WTC11 (cell line): ENCODE results near the gene LRRN4. TPM values are rescaled to one million over a fixed set of nuclear protein-coding genes. Genes with fewer than 3 reads are reported as not detected.

Experiments
- ATAC-seq: fragments of 200-7000 bp; cut with Tn5 transposase; 2 replicates; pipeline ENCODE4 v1.10.0; 2021; ENCODE audit warnings: mild to moderate bottlenecking, moderate library complexity
- CTCF ChIA-PET: fragments of 300-600 bp; sonication (Branson Sonifier 250); formaldehyde crosslinking; loops from one replicate; lab custom pipeline; 2021; ENCODE audit warnings: antibody characterized with exemption; lab: Charles Lee
- POLR2A ChIA-PET: fragments of 350-600 bp; sonication (Branson Sonifier 250); formaldehyde crosslinking; loops from one replicate; lab custom pipeline; 2021; ENCODE audit warnings: antibody characterized with exemption; lab: Charles Lee
- DNase-seq: peaks from one replicate; pipeline ENCODE4 v3.0.0; 2021; ENCODE audit warnings: low spot score
- H3K27ac Mint-ChIP-seq: 2 replicates; pipeline ENCODE4 v1.8.0; 2021; ENCODE audit warnings: mixed read lengths
- H3K27me3 Mint-ChIP-seq: 2 replicates; pipeline ENCODE4 v1.8.0; 2021; ENCODE audit warnings: low read depth, mild to moderate bottlenecking, moderate library complexity, mixed read lengths
- H3K36me3 Mint-ChIP-seq: 2 replicates; pipeline ENCODE4 v1.8.0; 2021; ENCODE audit warnings: mixed read lengths
- H3K4me1 Mint-ChIP-seq: 2 replicates; pipeline ENCODE4 v1.8.0; 2022; ENCODE audit warnings: mixed read lengths
- H3K4me3 Mint-ChIP-seq: 2 replicates; pipeline ENCODE4 v1.8.0; 2021; ENCODE audit warnings: mild to moderate bottlenecking, moderate library complexity, mixed read lengths
- H3K9me3 Mint-ChIP-seq: 2 replicates; pipeline ENCODE4 v1.8.0; 2021; ENCODE audit warnings: mixed read lengths
- CDX4 ChIP-seq: fragments of 250-450 bp; sonication (Bioruptor Pico); IDR thresholded peaks from 2 replicates; pipeline ENCODE4 v1.9.0; 2021; ENCODE audit warnings: moderate library complexity, mild to moderate bottlenecking, inconsistent platforms, borderline replicate concordance
- CREM ChIP-seq: sonication (generic); formaldehyde crosslinking; IDR thresholded peaks from 2 replicates; pipeline ENCODE4 v1.8.1; 2022; ENCODE audit warnings: mild to moderate bottlenecking, missing genetic modification reagents, moderate library complexity
- ELF4 ChIP-seq: sonication (generic); formaldehyde crosslinking; IDR thresholded peaks from 2 replicates; pipeline ENCODE4 v1.8.1; 2022; ENCODE audit warnings: low read depth, mild to moderate bottlenecking, moderate library complexity, missing genetic modification reagents
- FOXK1 ChIP-seq: sonication (generic); formaldehyde crosslinking; IDR thresholded peaks from 2 replicates; pipeline ENCODE4 v1.8.0; 2022; ENCODE audit warnings: mild to moderate bottlenecking, moderate library complexity, missing genetic modification reagents
- FOXP1 ChIP-seq: sonication (generic); formaldehyde crosslinking; IDR thresholded peaks from 2 replicates; pipeline ENCODE4 v1.8.0; 2022; ENCODE audit warnings: missing genetic modification reagents, mild to moderate bottlenecking, moderate library complexity, borderline replicate concordance
- HMGA2 ChIP-seq: fragments of 250-450 bp; sonication (Bioruptor Pico); IDR thresholded peaks from 2 replicates; pipeline ENCODE4 v1.4.0; 2021; ENCODE audit warnings: mild to moderate bottlenecking, moderate library complexity
- JAZF1 ChIP-seq: fragments of 250-450 bp; sonication (Bioruptor Pico); IDR thresholded peaks from 2 replicates; pipeline ENCODE4 v1.9.0; 2021; ENCODE audit warnings: moderate library complexity, mild to moderate bottlenecking, inconsistent platforms
- MLX ChIP-seq: sonication (generic); formaldehyde crosslinking; IDR thresholded peaks from 2 replicates; pipeline ENCODE4 v1.8.1; 2023; ENCODE audit warnings: mild to moderate bottlenecking, missing genetic modification reagents, moderate library complexity
- NFATC4 ChIP-seq: fragments of 250-450 bp; sonication (Bioruptor Pico); IDR thresholded peaks from 2 replicates; pipeline ENCODE4 v1.9.0; 2021; ENCODE audit warnings: mild to moderate bottlenecking
- NFYB ChIP-seq: sonication (generic); formaldehyde crosslinking; conservative IDR thresholded peaks from 2 replicates; pipeline ENCODE4 v1.8.0; 2022; ENCODE audit warnings: low read depth, missing genetic modification reagents
- PRDM15 ChIP-seq: sonication (generic); formaldehyde crosslinking; IDR thresholded peaks from 2 replicates; pipeline ENCODE4 v1.8.0; 2022; ENCODE audit warnings: missing genetic modification reagents
- RORB ChIP-seq: fragments of 250-450 bp; sonication (Bioruptor Pico); IDR thresholded peaks from 2 replicates; pipeline ENCODE4 v1.9.0; 2021; ENCODE audit warnings: mild to moderate bottlenecking
- SMAD3 ChIP-seq: sonication (generic); formaldehyde crosslinking; IDR thresholded peaks from 2 replicates; pipeline ENCODE4 v1.8.0; 2022; ENCODE audit warnings: missing genetic modification reagents, mild to moderate bottlenecking, borderline replicate concordance
- STAT6 ChIP-seq: sonication (generic); formaldehyde crosslinking; conservative IDR thresholded peaks from 2 replicates; pipeline ENCODE4 v1.8.1; 2023; ENCODE audit warnings: mild to moderate bottlenecking, low read depth, missing genetic modification reagents, moderate library complexity
- ZBTB43 ChIP-seq: sonication (generic); formaldehyde crosslinking; IDR thresholded peaks from 2 replicates; pipeline ENCODE4 v1.8.1; 2023; ENCODE audit warnings: mild to moderate bottlenecking, missing genetic modification reagents
- total RNA-seq: library from RNA; stranded (reverse); gene quantifications from 3 replicates; pipeline ENCODE4 v1.2.3, GENCODE V29; 2021
- TF ChIP-seq, protein P1 (sequence below): sonication (generic); formaldehyde crosslinking; IDR thresholded peaks from 2 replicates; pipeline ENCODE4 v1.8.0; 2023; ENCODE audit warnings: missing genetic modification reagents
- TF ChIP-seq, protein P2 (sequence below): fragments of 250-450 bp; sonication (Bioruptor Pico); IDR thresholded peaks from 2 replicates; pipeline ENCODE4 v2.1.2; 2022; ENCODE audit warnings: mild to moderate bottlenecking, moderate library complexity
- TF ChIP-seq, protein P3 (sequence below): sonication (generic); formaldehyde crosslinking; IDR thresholded peaks from 2 replicates; pipeline ENCODE4 v1.8.0; 2022; ENCODE audit warnings: mild to moderate bottlenecking, missing genetic modification reagents

Gene LRRN4
- total RNA-seq, 1 experiment from 2014 or later: 0.48 TPM

DNA sequence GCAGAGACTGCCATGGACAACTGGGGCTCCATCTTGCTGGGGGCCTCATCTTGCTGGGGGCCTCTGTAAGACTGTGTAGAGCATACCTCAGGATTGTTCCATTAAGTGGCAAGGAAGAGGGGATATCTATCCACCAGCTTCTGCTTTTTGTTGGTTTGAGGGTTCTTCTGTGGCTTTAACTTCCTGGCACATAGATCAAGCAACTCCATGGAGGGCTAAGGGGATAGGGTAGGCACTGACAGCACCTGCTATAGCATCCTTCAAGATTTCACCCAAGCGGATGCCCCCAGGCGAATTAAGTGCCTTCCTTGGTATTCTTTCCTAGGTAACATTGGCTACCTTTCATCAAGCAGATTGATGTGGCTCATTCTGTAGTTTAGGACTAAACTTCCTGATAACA, 3.8 kb upstream of the LRRN4 start (continued):
- TF ChIP-seq PRDM15 (CRISPR knock-in tag) (no peak), CREM (CRISPR knock-in tag) (no peak), STAT6 (CRISPR knock-in tag) (no peak), NFATC4 (no peak)
- TF ChIP-seq, all 79 proteins: peak for 0

- TF ChIP-seq SMAD3 (CRISPR knock-in tag) (no peak), ELF4 (CRISPR knock-in tag) (no peak), NFYB (CRISPR knock-in tag) (no peak), FOXP1 (CRISPR knock-in tag) (no peak), RORB (CRISPR knock-in tag) (no peak), HMGA2 (no peak), CDX4 (no peak), FOXK1 (no peak), MLX (no peak), STAT6 (CRISPR knock-in tag) (no peak), JAZF1 (CRISPR knock-in tag) (no peak), ZBTB43 (CRISPR knock-in tag) (no peak)
- TF ChIP-seq, protein P1, sequence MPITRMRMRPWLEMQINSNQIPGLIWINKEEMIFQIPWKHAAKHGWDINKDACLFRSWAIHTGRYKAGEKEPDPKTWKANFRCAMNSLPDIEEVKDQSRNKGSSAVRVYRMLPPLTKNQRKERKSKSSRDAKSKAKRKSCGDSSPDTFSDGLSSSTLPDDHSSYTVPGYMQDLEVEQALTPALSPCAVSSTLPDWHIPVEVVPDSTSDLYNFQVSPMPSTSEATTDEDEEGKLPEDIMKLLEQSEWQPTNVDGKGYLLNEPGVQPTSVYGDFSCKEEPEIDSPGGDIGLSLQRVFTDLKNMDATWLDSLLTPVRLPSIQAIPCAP (CRISPR knock-in tag): no peak
- TF ChIP-seq, protein P2, sequence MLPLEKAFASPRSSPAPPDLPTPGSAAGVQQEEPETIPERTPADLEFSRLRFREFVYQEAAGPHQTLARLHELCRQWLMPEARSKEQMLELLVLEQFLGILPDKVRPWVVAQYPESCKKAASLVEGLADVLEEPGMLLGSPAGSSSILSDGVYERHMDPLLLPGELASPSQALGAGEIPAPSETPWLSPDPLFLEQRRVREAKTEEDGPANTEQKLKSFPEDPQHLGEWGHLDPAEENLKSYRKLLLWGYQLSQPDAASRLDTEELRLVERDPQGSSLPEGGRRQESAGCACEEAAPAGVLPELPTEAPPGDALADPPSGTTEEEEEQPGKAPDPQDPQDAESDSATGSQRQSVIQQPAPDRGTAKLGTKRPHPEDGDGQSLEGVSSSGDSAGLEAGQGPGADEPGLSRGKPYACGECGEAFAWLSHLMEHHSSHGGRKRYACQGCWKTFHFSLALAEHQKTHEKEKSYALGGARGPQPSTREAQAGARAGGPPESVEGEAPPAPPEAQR (CRISPR knock-in tag): no peak
- TF ChIP-seq, protein P3, sequence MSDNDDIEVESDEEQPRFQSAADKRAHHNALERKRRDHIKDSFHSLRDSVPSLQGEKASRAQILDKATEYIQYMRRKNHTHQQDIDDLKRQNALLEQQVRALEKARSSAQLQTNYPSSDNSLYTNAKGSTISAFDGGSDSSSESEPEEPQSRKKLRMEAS: no peak
- peaks cover 22% of the 10 kb centered on the region for H3K4me1 Mint-ChIP-seq
- no peak overlapping the region for H3K27ac Mint-ChIP-seq
- no peaks in the 10 kb centered on the region for H3K36me3 Mint-ChIP-seq
- H3K27me3 Mint-ChIP-seq: peaks cover 35% of the 10 kb centered on the region
- no peak overlapping the region for H3K4me3 Mint-ChIP-seq
- POLR2A ChIA-PET: interaction anchor here (0.7 kb wide), 1 partner anchor 571 kb away, joined by 4 read pairs; no protein-coding TSS in a partner anchor
- no peak for ATAC-seq
- CTCF ChIA-PET: interaction anchor here (0.7 to 1.2 kb wide), 2 partner anchors 17 to 1829 kb away, joined by 3 read pairs; no protein-coding TSS in a partner anchor
- DNase-seq: no peak
- no peaks in the 10 kb centered on the region for H3K9me3 Mint-ChIP-seq
These were observed 3.3 kb upstream of the LRRN4 start for GRCh38 chr20:6057139-6057538.
